CD8-positive, alpha-beta memory T cell (primary cell): ENCODE data around the gene EFHC1. TPM values are rescaled to one million over a fixed set of nuclear protein-coding genes. Genes with fewer than 3 reads are reported as not detected.
A peak's percentile ranks its signal among the peaks of the same experiment; 100 is the strongest.

Experiments used
- CTCF ChIA-PET: fragments of 350-600 bp; sonication (Branson Sonifier 250); formaldehyde crosslinking; loops from one replicate; lab custom pipeline; 2021; ENCODE audit warnings: antibody characterized with exemption; lab: Charles Lee
- POLR2A ChIA-PET: fragments of 350-600 bp; sonication (Branson Sonifier 250); formaldehyde crosslinking; loops from one replicate; lab custom pipeline; 2021; ENCODE audit warnings: antibody characterized with exemption; lab: Charles Lee
- DNase-seq, 5 donors: peaks; one replicate each; pipeline versions ENCODE4 v3.0.0 to v3.0.0-alpha.2; 2020 to 2022; ENCODE audit warnings: mixed read lengths in 1 of 5
- H3K27ac ChIP-seq: one replicate; pipeline ENCODE4 v1.7.0; 2013; ENCODE audit warnings: low read depth, mild to moderate bottlenecking, low read length, moderate library complexity
- H3K27me3 ChIP-seq: 2 replicates; pipeline ENCODE4 v1.7.0; 2013; ENCODE audit warnings: low read length, mild to moderate bottlenecking; ENCODE audit not compliant: insufficient read depth, poor library complexity, severe bottlenecking
- H3K36me3 ChIP-seq: 2 replicates; pipeline ENCODE4 v1.7.0; 2013; ENCODE audit warnings: mild to moderate bottlenecking, low read length, moderate library complexity; ENCODE audit not compliant: insufficient read depth
- H3K4me1 ChIP-seq: 2 replicates; pipeline ENCODE4 v1.7.0; 2013; ENCODE audit warnings: mild to moderate bottlenecking, low read length, moderate library complexity; ENCODE audit not compliant: insufficient read depth
- H3K4me3 ChIP-seq: 2 replicates; pipeline ENCODE4 v1.7.0; 2013; ENCODE audit warnings: mild to moderate bottlenecking, low read length
- H3K9me3 ChIP-seq: 2 replicates; pipeline ENCODE4 v1.7.0; 2013; ENCODE audit warnings: mild to moderate bottlenecking, low read length
- H3K27ac Mint-ChIP-seq, 8 donors: one replicate each; pipeline ENCODE4 v1.8.0; 2020 to 2021; ENCODE audit warnings: mixed read lengths in 8 of 8, mild to moderate bottlenecking in 6 of 8, inconsistent platforms in 3 of 8, moderate library complexity in 3 of 8
- H3K27me3 Mint-ChIP-seq, 2 donors: one replicate each; pipeline ENCODE4 v1.8.0; 2020 to 2021; ENCODE audit warnings: mixed read lengths in 2 of 2, mild to moderate bottlenecking in 1 of 2, moderate library complexity in 1 of 2
- H3K36me3 Mint-ChIP-seq, 3 donors: one replicate each; pipeline ENCODE4 v1.8.0; 2020 to 2021; ENCODE audit warnings: mixed read lengths in 3 of 3, inconsistent platforms in 1 of 3, mild to moderate bottlenecking in 1 of 3
- H3K4me1 Mint-ChIP-seq, 3 donors: one replicate each; pipeline ENCODE4 v1.8.0; 2020 to 2021; ENCODE audit warnings: mixed read lengths in 3 of 3, inconsistent platforms in 1 of 3, mild to moderate bottlenecking in 1 of 3
- H3K4me3 Mint-ChIP-seq, 7 donors: one replicate each; pipeline ENCODE4 v1.8.0; 2020 to 2021; ENCODE audit warnings: mixed read lengths in 7 of 7, mild to moderate bottlenecking in 6 of 7, moderate library complexity in 4 of 7, inconsistent platforms in 2 of 7
- H3K9me3 Mint-ChIP-seq, 5 donors: one replicate each; pipeline ENCODE4 v1.8.0; 2020 to 2022; ENCODE audit warnings: mixed read lengths in 5 of 5, mild to moderate bottlenecking in 3 of 5, moderate library complexity in 2 of 5, inconsistent platforms in 1 of 5
- polyA plus RNA-seq: library from polyadenylated mRNA; unstranded; fragments of 300-500 nt; fragmentation: Illumina TruSeq; gene quantifications from one replicate; pipeline ENCODE4 v1.2.3, GENCODE V29; 2021
- total RNA-seq, 2 experiments: library from RNA; stranded (reverse); gene quantifications; one replicate each; pipeline ENCODE4 v1.2.3, GENCODE V29; 2021

Gene EFHC1
- total and polyA plus RNA-seq, 3 experiments from 2014 or later = 1.9 to 5.1 (median 2.6) TPM

GRCh38 chr6:52504782-52505136 lies 84.6 kb downstream of the EFHC1 start:
- no peaks in the 10 kb centered on the region for H3K4me1 ChIP-seq
- H3K27me3 ChIP-seq = no peaks in the 10 kb centered on the region
- Mint-ChIP-seq H3K4me1 (peaks cover 0 to 15% (median 0%) of the 10 kb centered on the region in 3 donors), H3K27me3 (no peaks in the 10 kb centered on the region), H3K4me3 (no peak overlapping the region), H3K36me3 (peaks cover 9 to 72% (median 21%) of the 10 kb centered on the region in 3 donors), H3K9me3 (no peaks in the 10 kb centered on the region), H3K27ac (peak overlapping the region in 2 of 8 donors; percentile 7 to 22)
- no peaks in the 10 kb centered on the region for H3K9me3 ChIP-seq
- H3K27ac ChIP-seq = peak overlapping the region; percentile 43
- POLR2A ChIA-PET = no interaction called here
- DNase-seq = no peak
- no peak overlapping the region for H3K4me3 ChIP-seq
- CTCF ChIA-PET = no interaction called here
- H3K36me3 ChIP-seq = no peaks in the 10 kb centered on the region

- H3K9me3 Mint-ChIP-seq = no peaks in the 10 kb centered on the region
- no peaks in the 10 kb centered on the region for H3K27me3 Mint-ChIP-seq
- DNase-seq = no peak
- no peaks in the 10 kb centered on the region for H3K4me1 ChIP-seq
- peaks cover 0 to 15% (median 0%) of the 10 kb centered on the region in 3 donors for H3K4me1 Mint-ChIP-seq
- ChIA-PET CTCF (no interaction called here), POLR2A (no interaction called here)
- H3K27me3 ChIP-seq = no peaks in the 10 kb centered on the region
- H3K4me3 Mint-ChIP-seq = no peak overlapping the region
- H3K27ac Mint-ChIP-seq = no peak overlapping the region
- no peaks in the 10 kb centered on the region for H3K36me3 ChIP-seq
- no peak overlapping the region for H3K4me3 ChIP-seq
- no peak overlapping the region for H3K27ac ChIP-seq
- no peaks in the 10 kb centered on the region for H3K9me3 ChIP-seq
- peaks cover 9 to 83% (median 27%) of the 10 kb centered on the region in 3 donors for H3K36me3 Mint-ChIP-seq
Observed at GRCh38 chr6:52505726-52506409, 85.7 kb downstream of the EFHC1 start.

- Histone ChIP-seq H3K4me1 (no peaks in the 10 kb centered on the region), H3K4me3 (no peak overlapping the region), H3K27ac (no peak overlapping the region), H3K36me3 (no peaks in the 10 kb centered on the region), H3K27me3 (no peaks in the 10 kb centered on the region), H3K9me3 (no peaks in the 10 kb centered on the region)
- Mint-ChIP-seq H3K9me3 (no peaks in the 10 kb centered on the region), H3K27ac (peak overlapping the region in 1 of 8 donors; percentile 27), H3K4me1 (peaks cover 0 to 15% (median 0%) of the 10 kb centered on the region in 3 donors), H3K27me3 (no peaks in the 10 kb centered on the region), H3K4me3 (no peak overlapping the region), H3K36me3 (peaks cover 9 to 84% (median 27%) of the 10 kb centered on the region in 3 donors)
- ChIA-PET POLR2A (no interaction called here), CTCF (no interaction called here)
- DNase-seq = no peak
Observed at GRCh38 chr6:52506476-52506875, 86.3 kb downstream of the EFHC1 start.

GRCh38 chr6:52507557-52508260 lies 87.6 kb downstream of the EFHC1 start:
- H3K4me1 Mint-ChIP-seq = peaks cover 0 to 13% (median 0%) of the 10 kb centered on the region in 3 donors
- H3K27ac Mint-ChIP-seq = peak overlapping the region in 1 of 8 donors; percentile 43
- no peaks in the 10 kb centered on the region for H3K4me1 ChIP-seq
- POLR2A ChIA-PET = no interaction called here
- no peak overlapping the region for H3K4me3 Mint-ChIP-seq
- no peak overlapping the region for H3K4me3 ChIP-seq
- no peaks in the 10 kb centered on the region for H3K9me3 Mint-ChIP-seq
- no peak overlapping the region for H3K27ac ChIP-seq
- H3K27me3 ChIP-seq = no peaks in the 10 kb centered on the region
- no peaks in the 10 kb centered on the region for H3K9me3 ChIP-seq
- no peaks in the 10 kb centered on the region for H3K27me3 Mint-ChIP-seq
- CTCF ChIA-PET = no interaction called here
- no peaks in the 10 kb centered on the region for H3K36me3 ChIP-seq
- DNase-seq = no peak
- H3K36me3 Mint-ChIP-seq = peaks cover 9 to 87% (median 24%) of the 10 kb centered on the region in 3 donors

- H3K4me1 ChIP-seq = no peaks in the 10 kb centered on the region
- H3K9me3 ChIP-seq = no peaks in the 10 kb centered on the region
- ChIA-PET POLR2A (no interaction called here), CTCF (no interaction called here)
- peaks cover 9 to 87% (median 22%) of the 10 kb centered on the region in 3 donors for H3K36me3 Mint-ChIP-seq
- no peak overlapping the region for H3K4me3 ChIP-seq
- H3K36me3 ChIP-seq = peaks cover under 1% of the 10 kb centered on the region
- H3K27me3 ChIP-seq = no peaks in the 10 kb centered on the region
- no peak for DNase-seq
- H3K27ac Mint-ChIP-seq = no peak overlapping the region
- H3K4me3 Mint-ChIP-seq = no peak overlapping the region
- no peak overlapping the region for H3K27ac ChIP-seq
- H3K9me3 Mint-ChIP-seq = no peaks in the 10 kb centered on the region
- H3K27me3 Mint-ChIP-seq = peaks cover 0 to under 1% of the 10 kb centered on the region in 2 donors
- peaks cover 0 to 12% (median 0%) of the 10 kb centered on the region in 3 donors for H3K4me1 Mint-ChIP-seq
Observed at GRCh38 chr6:52508261-52508739, 88.2 kb downstream of the EFHC1 start.

GRCh38 chr6:52509281-52510212 lies 89.4 kb downstream of the EFHC1 start:
- H3K27me3 ChIP-seq = no peaks in the 10 kb centered on the region
- peaks cover 3% of the 10 kb centered on the region for H3K36me3 ChIP-seq
- Mint-ChIP-seq H3K36me3 (peaks cover 11 to 93% (median 29%) of the 10 kb centered on the region in 3 donors), H3K4me3 (no peak overlapping the region), H3K4me1 (peaks cover 0 to 6% (median 0%) of the 10 kb centered on the region in 3 donors), H3K9me3 (no peaks in the 10 kb centered on the region), H3K27ac (peak overlapping the region in 1 of 8 donors; percentile 9), H3K27me3 (peaks cover 0 to 5% of the 10 kb centered on the region in 2 donors)
- no peak for DNase-seq
- CTCF ChIA-PET = no interaction called here
- H3K4me1 ChIP-seq = no peaks in the 10 kb centered on the region
- no peaks in the 10 kb centered on the region for H3K9me3 ChIP-seq
- POLR2A ChIA-PET = no interaction called here
- H3K27ac ChIP-seq = no peak overlapping the region
- H3K4me3 ChIP-seq = no peak overlapping the region

- H3K4me1 Mint-ChIP-seq = no peaks in the 10 kb centered on the region
- no peak for DNase-seq
- Histone ChIP-seq H3K4me3 (no peak overlapping the region), H3K27ac (no peak overlapping the region), H3K36me3 (peaks cover 3% of the 10 kb centered on the region), H3K4me1 (no peaks in the 10 kb centered on the region), H3K9me3 (no peaks in the 10 kb centered on the region), H3K27me3 (no peaks in the 10 kb centered on the region)
- H3K4me3 Mint-ChIP-seq = no peak overlapping the region
- ChIA-PET CTCF (no interaction called here), POLR2A (no interaction called here)
- peaks cover 17 to 93% (median 31%) of the 10 kb centered on the region in 3 donors for H3K36me3 Mint-ChIP-seq
- no peak overlapping the region for H3K27ac Mint-ChIP-seq
- H3K27me3 Mint-ChIP-seq = peaks cover 0 to 5% of the 10 kb centered on the region in 2 donors
- no peaks in the 10 kb centered on the region for H3K9me3 Mint-ChIP-seq
Observed at GRCh38 chr6:52510213-52510562, 90.0 kb downstream of the EFHC1 start.
